ENCODE measurements around the gene NUP58.

NUP58 gene, protein sequence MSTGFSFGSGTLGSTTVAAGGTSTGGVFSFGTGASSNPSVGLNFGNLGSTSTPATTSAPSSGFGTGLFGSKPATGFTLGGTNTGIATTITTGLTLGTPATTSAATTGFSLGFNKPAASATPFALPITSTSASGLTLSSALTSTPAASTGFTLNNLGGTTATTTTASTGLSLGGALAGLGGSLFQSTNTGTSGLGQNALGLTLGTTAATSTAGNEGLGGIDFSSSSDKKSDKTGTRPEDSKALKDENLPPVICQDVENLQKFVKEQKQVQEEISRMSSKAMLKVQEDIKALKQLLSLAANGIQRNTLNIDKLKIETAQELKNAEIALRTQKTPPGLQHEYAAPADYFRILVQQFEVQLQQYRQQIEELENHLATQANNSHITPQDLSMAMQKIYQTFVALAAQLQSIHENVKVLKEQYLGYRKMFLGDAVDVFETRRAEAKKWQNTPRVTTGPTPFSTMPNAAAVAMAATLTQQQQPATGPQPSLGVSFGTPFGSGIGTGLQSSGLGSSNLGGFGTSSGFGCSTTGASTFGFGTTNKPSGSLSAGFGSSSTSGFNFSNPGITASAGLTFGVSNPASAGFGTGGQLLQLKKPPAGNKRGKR

DNA sequence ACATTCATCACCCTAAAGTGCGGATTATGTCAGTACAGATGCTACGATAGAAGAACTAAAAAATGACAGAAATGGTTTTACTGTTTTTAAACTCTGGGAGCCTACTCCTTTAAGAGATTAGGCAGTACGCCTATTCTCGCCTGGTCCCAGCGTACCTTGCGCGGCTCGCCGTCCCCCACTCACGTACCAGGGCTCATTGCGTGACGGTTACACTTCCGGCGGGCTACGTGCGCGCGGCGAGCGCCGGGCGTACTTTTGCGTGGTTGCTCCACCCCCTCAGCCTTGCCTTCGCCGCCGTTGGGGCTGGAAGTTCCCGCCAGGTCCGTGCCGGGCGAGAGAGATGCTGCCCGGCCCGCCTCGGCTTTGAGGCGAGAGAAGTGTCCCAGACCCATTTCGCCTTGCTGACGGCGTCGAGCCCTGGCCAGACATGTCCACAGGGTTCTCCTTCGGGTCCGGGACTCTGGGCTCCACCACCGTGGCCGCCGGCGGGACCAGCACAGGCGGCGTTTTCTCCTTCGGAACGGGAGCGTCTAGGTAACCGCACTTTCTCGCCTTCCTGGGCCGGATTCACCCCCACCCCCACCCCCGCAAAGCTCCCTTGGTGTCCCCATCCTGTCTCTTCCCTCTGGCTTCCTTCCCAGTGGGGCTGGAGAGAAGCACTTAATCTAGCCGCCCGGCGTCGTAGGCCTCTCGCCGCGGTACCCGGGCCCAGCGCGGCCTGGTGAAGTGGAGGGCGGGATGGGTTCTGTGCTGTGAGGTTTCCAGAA, at the start of gene NUP58:
NUP58 (plus strand) TSS at position 279 of the 767 bp plus-strand sequence; CDS start at position 428, 149 bp downstream.
- H3K4me3 ChIP-seq (ENCODE audit: low read depth, low read length, poor library complexity, severe bottlenecking) = peak within 1 kb of the TSS; percentile 80
- H3K36me3 ChIP-seq (ENCODE audit: insufficient read depth, low read length) = peaks cover 29% of the 10 kb centered on the region
- H3K27ac ChIP-seq (ENCODE audit: low read depth, low read length, poor library complexity, severe bottlenecking) = peak within 1 kb of the TSS; percentile 75
- H3K4me1 ChIP-seq (ENCODE audit: insufficient read depth, low read length, severe bottlenecking) = peaks cover 20% of the 10 kb centered on the region
- H3F3A ChIP-seq (ENCODE audit: insufficient read depth, low read length) = no peaks in the 10 kb centered on the region
- H3K27me3 ChIP-seq (ENCODE audit: insufficient read depth, low read length) = no peaks in the 10 kb centered on the region
- H4K20me1 ChIP-seq (ENCODE audit: insufficient read depth, low read length) = no peaks in the 10 kb centered on the region
- H3K79me2 ChIP-seq (ENCODE audit: insufficient read depth, low read length) = peaks cover 45% of the 10 kb centered on the region
- H3K9ac ChIP-seq (ENCODE audit: low read length) = peak within 1 kb of the TSS; percentile 87
- peak within 1 kb of the TSS; percentile 74 for H3K4me2 ChIP-seq (ENCODE audit: low read length)
- 0 out of 2 replicates have a peak, but pooled peaks cover 3% of the 10 kb centered on the region for H3K9me3 ChIP-seq (ENCODE audit: low read length)
- no peaks in the 10 kb centered on the region for H3K9me2 ChIP-seq (ENCODE audit: low read depth, low read length)
- TF ChIP-seq CTCF (IDR thresholded peaks at IDR 0.05; ENCODE audit: low read length) = no peak
- no peak for TF ChIP-seq EZH2 (IDR thresholded peaks at IDR 0.05; ENCODE audit: borderline replicate concordance, low read length)
- H2AFZ ChIP-seq (ENCODE audit: low read length) = peak within 1 kb of the TSS; percentile 93

GRCh38 chr13:25252225-25252624, 49.2 kb upstream of the NUP58 start:
- Histone ChIP-seq H3K4me2 (ENCODE audit: low read length) (no peak overlapping the region), H3K27ac (ENCODE audit: low read depth, low read length, poor library complexity, severe bottlenecking) (no peak overlapping the region), H3K4me3 (ENCODE audit: low read depth, low read length, poor library complexity, severe bottlenecking) (no peak overlapping the region), H3K27me3 (ENCODE audit: insufficient read depth, low read length) (no peaks in the 10 kb centered on the region), H3K79me2 (ENCODE audit: insufficient read depth, low read length) (no peaks in the 10 kb centered on the region), H3F3A (ENCODE audit: insufficient read depth, low read length) (no peaks in the 10 kb centered on the region), H2AFZ (ENCODE audit: low read length) (no peak overlapping the region), H3K36me3 (ENCODE audit: insufficient read depth, low read length) (peaks cover 49% of the 10 kb centered on the region), H3K9ac (ENCODE audit: low read length) (no peak overlapping the region), H4K20me1 (ENCODE audit: insufficient read depth, low read length) (no peaks in the 10 kb centered on the region), H3K9me2 (ENCODE audit: low read depth, low read length) (no peaks in the 10 kb centered on the region), H3K9me3 (ENCODE audit: low read length) (no peaks in the 10 kb centered on the region), H3K4me1 (ENCODE audit: insufficient read depth, low read length, severe bottlenecking) (peaks cover 12% of the 10 kb centered on the region)
- TF ChIP-seq EZH2 (IDR thresholded peaks at IDR 0.05; ENCODE audit: borderline replicate concordance, low read length) (no peak), CTCF (IDR thresholded peaks at IDR 0.05; ENCODE audit: low read length) (no peak)

DNA sequence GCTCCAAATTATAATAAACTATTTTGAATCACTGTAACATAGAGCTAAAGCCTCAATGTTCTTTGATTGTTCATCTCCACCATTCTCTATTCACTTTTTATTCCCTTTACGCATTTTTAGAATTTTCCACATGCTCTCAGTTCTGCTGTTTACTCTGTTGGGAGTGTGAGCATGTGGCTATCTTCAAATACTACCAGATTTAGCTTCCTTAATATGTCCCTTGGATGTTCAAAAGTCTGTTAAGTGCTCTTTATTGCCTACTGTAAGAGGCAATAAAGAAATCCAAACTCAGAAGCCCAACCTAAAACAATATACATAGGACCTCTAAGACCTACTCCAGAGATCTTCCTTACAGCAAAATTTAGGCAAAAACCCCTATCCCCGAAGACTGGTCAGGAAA, 48.7 kb upstream of the NUP58 start:
- Histone ChIP-seq H3K27ac (ENCODE audit: low read depth, low read length, poor library complexity, severe bottlenecking) (no peak overlapping the region), H3K9ac (ENCODE audit: low read length) (no peak overlapping the region), H2AFZ (ENCODE audit: low read length) (no peak overlapping the region), H3K4me2 (ENCODE audit: low read length) (no peak overlapping the region), H3F3A (ENCODE audit: insufficient read depth, low read length) (no peaks in the 10 kb centered on the region), H3K9me2 (ENCODE audit: low read depth, low read length) (no peaks in the 10 kb centered on the region), H3K4me1 (ENCODE audit: insufficient read depth, low read length, severe bottlenecking) (peaks cover 7% of the 10 kb centered on the region), H3K36me3 (ENCODE audit: insufficient read depth, low read length) (peaks cover 55% of the 10 kb centered on the region), H3K79me2 (ENCODE audit: insufficient read depth, low read length) (no peaks in the 10 kb centered on the region), H3K9me3 (ENCODE audit: low read length) (no peaks in the 10 kb centered on the region), H3K27me3 (ENCODE audit: insufficient read depth, low read length) (no peaks in the 10 kb centered on the region), H4K20me1 (ENCODE audit: insufficient read depth, low read length) (no peaks in the 10 kb centered on the region), H3K4me3 (ENCODE audit: low read depth, low read length, poor library complexity, severe bottlenecking) (no peak overlapping the region)
- no peak for TF ChIP-seq CTCF (IDR thresholded peaks at IDR 0.05; ENCODE audit: low read length)
- TF ChIP-seq EZH2 (IDR thresholded peaks at IDR 0.05; ENCODE audit: borderline replicate concordance, low read length) = no peak

Data from OCI-LY1 (cell line).